Measurements from ENCODE around the gene RAB29.

RAB29 gene

DNA sequence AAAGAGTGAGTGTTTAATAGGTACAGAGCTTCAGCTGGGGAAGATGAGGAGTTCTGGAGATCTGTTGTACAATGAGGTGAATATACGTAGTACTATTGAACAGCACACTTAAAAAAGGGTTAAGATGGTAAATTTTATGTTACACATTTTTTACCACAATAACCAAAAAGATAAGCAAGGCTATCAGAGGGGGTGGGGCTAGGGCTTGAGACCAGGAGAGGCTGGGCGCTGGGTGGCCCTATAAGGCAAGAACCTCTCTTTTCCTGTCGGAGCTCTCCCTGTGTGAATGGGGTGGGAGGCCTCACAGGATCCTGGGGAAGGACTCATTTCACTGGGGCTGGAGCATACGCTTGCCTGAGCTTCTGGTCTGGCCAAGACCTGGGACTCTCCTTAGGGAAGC is 28.7 kb upstream of the RAB29 start:
- POLR2A ChIA-PET, result no interaction called here
- peaks cover 3 to 57% of the 10 kb centered on the region in 2 experiments; a peak in 2 of 3 replicates for H3K36me3 ChIP-seq (ENCODE audit: control insufficient read depth in 2 of 2, insufficient read depth in 1 of 2, low read length in 2 of 2)
- no peaks in the 10 kb centered on the region for H3K4me1 ChIP-seq (ENCODE audit: control insufficient read depth, insufficient read depth, low read length)
- H3K27ac ChIP-seq (ENCODE audit: extremely low read depth, low read depth, low read length), result no peak overlapping the region
- no peak overlapping the region for H3K4me3 ChIP-seq (ENCODE audit: low read depth, low read length)
- TF ChIP-seq GLIS1 (tag by site-specific recombination; IDR thresholded peaks at IDR 0.05) (no peak), ZNF621 (tag by site-specific recombination; IDR thresholded peaks at IDR 0.05) (no peak), ZNF530 (tag by site-specific recombination; IDR thresholded peaks at IDR 0.05; ENCODE audit: low read depth) (no peak), ZNF571 (tag by site-specific recombination; IDR thresholded peaks at IDR 0.05) (no peak), ZNF776 (tag by site-specific recombination; IDR thresholded peaks at IDR 0.05; ENCODE audit: borderline replicate concordance) (no peak), ZNF629 (tag by site-specific recombination; IDR thresholded peaks at IDR 0.05) (no peak), ZNF596 (tag by site-specific recombination; IDR thresholded peaks at IDR 0.05) (no peak), ZNF350 (tag by site-specific recombination; IDR thresholded peaks at IDR 0.05) (no peak)
- TF ChIP-seq, protein P1, sequence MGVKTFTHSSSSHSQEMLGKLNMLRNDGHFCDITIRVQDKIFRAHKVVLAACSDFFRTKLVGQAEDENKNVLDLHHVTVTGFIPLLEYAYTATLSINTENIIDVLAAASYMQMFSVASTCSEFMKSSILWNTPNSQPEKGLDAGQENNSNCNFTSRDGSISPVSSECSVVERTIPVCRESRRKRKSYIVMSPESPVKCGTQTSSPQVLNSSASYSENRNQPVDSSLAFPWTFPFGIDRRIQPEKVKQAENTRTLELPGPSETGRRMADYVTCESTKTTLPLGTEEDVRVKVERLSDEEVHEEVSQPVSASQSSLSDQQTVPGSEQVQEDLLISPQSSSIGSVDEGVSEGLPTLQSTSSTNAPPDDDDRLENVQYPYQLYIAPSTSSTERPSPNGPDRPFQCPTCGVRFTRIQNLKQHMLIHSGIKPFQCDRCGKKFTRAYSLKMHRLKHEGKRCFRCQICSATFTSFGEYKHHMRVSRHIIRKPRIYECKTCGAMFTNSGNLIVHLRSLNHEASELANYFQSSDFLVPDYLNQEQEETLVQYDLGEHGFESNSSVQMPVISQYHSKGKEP (tag by site-specific recombination; IDR thresholded peaks at IDR 0.05), result no peak
- CTCF ChIA-PET, result interaction anchor here (1.1 to 3.4 kb wide), 3 partner anchors 12 to 176 kb away, joined by 3 to 18 read pairs (median 9); no protein-coding TSS in a partner anchor
- no peaks in the 10 kb centered on the region for H3K9me3 ChIP-seq (ENCODE audit: control insufficient read depth, insufficient read depth, low read depth, low read length)

DNA sequence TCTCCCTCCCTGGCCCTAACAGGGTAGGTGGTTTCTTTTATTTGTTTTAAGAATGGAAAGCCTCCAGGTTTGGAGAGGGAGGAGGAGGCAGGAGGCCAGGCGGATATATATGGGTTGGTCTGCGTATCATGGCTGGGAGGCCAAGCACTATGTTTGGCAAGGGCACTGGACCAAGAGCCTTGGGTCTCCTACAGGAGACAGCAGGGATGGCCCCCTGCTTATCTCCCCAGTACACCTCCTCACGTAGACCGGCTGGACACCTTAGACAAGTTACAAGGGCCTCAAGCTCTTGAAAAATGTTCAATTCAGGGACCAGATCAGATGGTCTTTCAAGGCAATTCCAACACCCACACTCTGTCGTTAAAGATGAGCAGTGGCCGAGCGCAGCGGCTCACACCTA is 26.8 kb upstream of the RAB29 start:
- CTCF ChIA-PET, result interaction anchor here (1.5 kb wide), 1 partner anchor 11 kb away, joined by 4 read pairs; no protein-coding TSS in a partner anchor
- Histone ChIP-seq H3K4me3 (ENCODE audit: low read depth, low read length) (no peak overlapping the region), H3K27ac (ENCODE audit: extremely low read depth, low read depth, low read length) (no peak overlapping the region), H3K4me1 (ENCODE audit: control insufficient read depth, insufficient read depth, low read length) (no peaks in the 10 kb centered on the region), H3K36me3 (ENCODE audit: control insufficient read depth in 2 of 2, insufficient read depth in 1 of 2, low read length in 2 of 2) (peaks cover 3 to 63% of the 10 kb centered on the region in 2 experiments), H3K9me3 (ENCODE audit: control insufficient read depth, insufficient read depth, low read depth, low read length) (no peaks in the 10 kb centered on the region)
- POLR2A ChIA-PET, result no interaction called here
- TF ChIP-seq ZSCAN30 (tag by site-specific recombination; IDR thresholded peaks at IDR 0.05), result no peak
- no peak for TF ChIP-seq ZNF354C (tag by site-specific recombination; IDR thresholded peaks at IDR 0.05; ENCODE audit: borderline replicate concordance, low read depth)
- TF ChIP-seq, protein P2, sequence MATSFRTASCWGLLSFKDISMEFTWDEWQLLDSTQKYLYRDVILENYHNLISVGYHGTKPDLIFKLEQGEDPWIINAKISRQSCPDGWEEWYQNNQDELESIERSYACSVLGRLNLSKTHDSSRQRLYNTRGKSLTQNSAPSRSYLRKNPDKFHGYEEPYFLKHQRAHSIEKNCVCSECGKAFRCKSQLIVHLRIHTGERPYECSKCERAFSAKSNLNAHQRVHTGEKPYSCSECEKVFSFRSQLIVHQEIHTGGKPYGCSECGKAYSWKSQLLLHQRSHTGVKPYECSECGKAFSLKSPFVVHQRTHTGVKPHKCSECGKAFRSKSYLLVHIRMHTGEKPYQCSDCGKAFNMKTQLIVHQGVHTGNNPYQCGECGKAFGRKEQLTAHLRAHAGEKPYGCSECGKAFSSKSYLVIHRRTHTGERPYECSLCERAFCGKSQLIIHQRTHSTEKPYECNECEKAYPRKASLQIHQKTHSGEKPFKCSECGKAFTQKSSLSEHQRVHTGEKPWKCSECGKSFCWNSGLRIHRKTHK (tag by site-specific recombination; IDR thresholded peaks at IDR 0.05), result no peak
- TF ChIP-seq, protein P3, sequence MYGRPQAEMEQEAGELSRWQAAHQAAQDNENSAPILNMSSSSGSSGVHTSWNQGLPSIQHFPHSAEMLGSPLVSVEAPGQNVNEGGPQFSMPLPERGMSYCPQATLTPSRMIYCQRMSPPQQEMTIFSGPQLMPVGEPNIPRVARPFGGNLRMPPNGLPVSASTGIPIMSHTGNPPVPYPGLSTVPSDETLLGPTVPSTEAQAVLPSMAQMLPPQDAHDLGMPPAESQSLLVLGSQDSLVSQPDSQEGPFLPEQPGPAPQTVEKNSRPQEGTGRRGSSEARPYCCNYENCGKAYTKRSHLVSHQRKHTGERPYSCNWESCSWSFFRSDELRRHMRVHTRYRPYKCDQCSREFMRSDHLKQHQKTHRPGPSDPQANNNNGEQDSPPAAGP (tag by site-specific recombination; IDR thresholded peaks at IDR 0.05), result no peak
- TF ChIP-seq ZNF23 (tag by site-specific recombination; IDR thresholded peaks at IDR 0.05; ENCODE audit: borderline replicate concordance), result no peak
- TF ChIP-seq ZNF837 (tag by site-specific recombination; IDR thresholded peaks at IDR 0.05), result no peak
- TF ChIP-seq, protein P4, sequence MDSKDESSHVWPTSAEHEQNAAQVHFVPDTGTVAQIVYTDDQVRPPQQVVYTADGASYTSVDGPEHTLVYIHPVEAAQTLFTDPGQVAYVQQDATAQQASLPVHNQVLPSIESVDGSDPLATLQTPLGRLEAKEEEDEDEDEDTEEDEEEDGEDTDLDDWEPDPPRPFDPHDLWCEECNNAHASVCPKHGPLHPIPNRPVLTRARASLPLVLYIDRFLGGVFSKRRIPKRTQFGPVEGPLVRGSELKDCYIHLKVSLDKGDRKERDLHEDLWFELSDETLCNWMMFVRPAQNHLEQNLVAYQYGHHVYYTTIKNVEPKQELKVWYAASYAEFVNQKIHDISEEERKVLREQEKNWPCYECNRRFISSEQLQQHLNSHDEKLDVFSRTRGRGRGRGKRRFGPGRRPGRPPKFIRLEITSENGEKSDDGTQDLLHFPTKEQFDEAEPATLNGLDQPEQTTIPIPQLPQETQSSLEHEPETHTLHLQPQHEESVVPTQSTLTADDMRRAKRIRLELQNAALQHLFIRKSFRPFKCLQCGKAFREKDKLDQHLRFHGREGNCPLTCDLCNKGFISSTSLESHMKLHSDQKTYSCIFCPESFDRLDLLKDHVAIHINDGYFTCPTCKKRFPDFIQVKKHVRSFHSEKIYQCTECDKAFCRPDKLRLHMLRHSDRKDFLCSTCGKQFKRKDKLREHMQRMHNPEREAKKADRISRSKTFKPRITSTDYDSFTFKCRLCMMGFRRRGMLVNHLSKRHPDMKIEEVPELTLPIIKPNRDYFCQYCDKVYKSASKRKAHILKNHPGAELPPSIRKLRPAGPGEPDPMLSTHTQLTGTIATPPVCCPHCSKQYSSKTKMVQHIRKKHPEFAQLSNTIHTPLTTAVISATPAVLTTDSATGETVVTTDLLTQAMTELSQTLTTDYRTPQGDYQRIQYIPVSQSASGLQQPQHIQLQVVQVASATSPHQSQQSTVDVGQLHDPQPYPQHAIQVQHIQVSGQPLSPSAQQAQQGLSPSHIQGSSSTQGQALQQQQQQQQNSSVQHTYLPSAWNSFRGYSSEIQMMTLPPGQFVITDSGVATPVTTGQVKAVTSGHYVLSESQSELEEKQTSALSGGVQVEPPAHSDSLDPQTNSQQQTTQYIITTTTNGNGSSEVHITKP (tag by site-specific recombination; IDR thresholded peaks at IDR 0.05), result no peak

All from HEK293 (cell line).